K562 (cell line): ENCODE results near the gene HMG20B. TPM values are rescaled to one million over a fixed set of nuclear protein-coding genes. Genes with fewer than 3 reads are reported as not detected.
A peak's percentile ranks its signal among the peaks of the same experiment; 100 is the strongest.

Source experiments
- ATF4 ChIP-seq: fragments of 450-650 bp; formaldehyde crosslinking; IDR thresholded peaks from 2 replicates; pipeline ENCODE4 v1.4.0; 2022; ENCODE audit warnings: mild to moderate bottlenecking, moderate library complexity
- CXXC5 ChIP-seq: fragments of 250-450 bp; sonication (Bioruptor Pico); IDR thresholded peaks from 2 replicates; pipeline ENCODE4 v1.8.0; 2022; ENCODE audit warnings: inconsistent platforms, mild to moderate bottlenecking, moderate library complexity
- DPF2 ChIP-seq: fragments of 450-650 bp; IDR thresholded peaks from 2 replicates; pipeline ENCODE4 v1.6.1; 2016
- ETV1 ChIP-seq: fragments of 450-650 bp; conservative IDR thresholded peaks from 2 replicates; pipeline ENCODE4 v1.6.1; 2016; ENCODE audit warnings: missing genetic modification characterization, control low read depth, low read depth, missing compliant biosample characterization
- HMGN3 ChIP-seq: IDR thresholded peaks from 2 replicates; pipeline ENCODE4 v1.6.1; 2011; ENCODE audit warnings: borderline replicate concordance, low read depth, mild to moderate bottlenecking, mixed read lengths, low read length; ENCODE audit not compliant: insufficient read length; ENCODE audit errors: extremely low read depth
- ID3 ChIP-seq, 2 experiments: fragments of 250-450 bp in 1 of 2; fragments of 450-650 bp in 1 of 2; sonication (Bioruptor Pico) in 1 of 2; IDR thresholded peaks; 2 replicates each; pipeline versions ENCODE4 v1.6.1 to v1.8.0; 2016 to 2021; ENCODE audit warnings: mild to moderate bottlenecking in 2 of 2, moderate library complexity in 2 of 2, missing compliant biosample characterization in 1 of 2, missing genetic modification characterization in 1 of 2
- OTX1 ChIP-seq: fragments of 450-650 bp; formaldehyde crosslinking; IDR thresholded peaks from 2 replicates; pipeline ENCODE4 v1.4.0; 2022; ENCODE audit warnings: mild to moderate bottlenecking
- PHF20 ChIP-seq: fragments of 450-650 bp; IDR thresholded peaks from 2 replicates; pipeline ENCODE4 v1.6.1; 2018; ENCODE audit not compliant: partially characterized antibody
- POLR2AphosphoS5 ChIP-seq: IDR thresholded peaks from 2 replicates; pipeline ENCODE4 v1.6.1; 2011; ENCODE audit warnings: mild to moderate bottlenecking, low read depth, low read length, moderate library complexity; ENCODE audit not compliant: control insufficient read depth, insufficient read depth
- SMARCA4 ChIP-seq: fragments of 450-650 bp; IDR thresholded peaks from 2 replicates; pipeline ENCODE4 v1.6.1; 2016
- SMARCE1 ChIP-seq: fragments of 450-650 bp; IDR thresholded peaks from 2 replicates; pipeline ENCODE4 v1.7.1; 2016; ENCODE audit warnings: mild to moderate bottlenecking
- SNAPC5 ChIP-seq: fragments of 250-450 bp; sonication (Bioruptor Pico); IDR thresholded peaks from 2 replicates; pipeline ENCODE4 v1.8.0; 2021; ENCODE audit warnings: moderate library complexity, mild to moderate bottlenecking, inconsistent platforms
- SRSF7 ChIP-seq: fragments of 200-400 bp; formaldehyde crosslinking; optimal IDR thresholded peaks from 2 replicates; pipeline ENCODE3; 2017; ENCODE audit warnings: mild to moderate bottlenecking, low read depth, low read length
- TARDBP ChIP-seq: fragments of 450-650 bp; IDR thresholded peaks from 2 replicates; pipeline ENCODE4 v1.6.1; 2016
- TFAP4 ChIP-seq: sonication (generic); formaldehyde crosslinking; IDR thresholded peaks from 2 replicates; pipeline ENCODE4 v1.8.0; 2022; ENCODE audit warnings: missing genetic modification reagents, mild to moderate bottlenecking, moderate library complexity, borderline replicate concordance
- THAP7 ChIP-seq: fragments of 250-450 bp; sonication (Bioruptor Pico); IDR thresholded peaks from 2 replicates; pipeline ENCODE4 v1.5.0; 2021
- VEZF1 ChIP-seq: fragments of 200-800 bp; sonication (Bioruptor generic); IDR thresholded peaks from 2 replicates; pipeline ENCODE4 v1.6.1; 2017; ENCODE audit warnings: missing genetic modification characterization, missing compliant biosample characterization
- ZBTB7A ChIP-seq: IDR thresholded peaks from 2 replicates; pipeline ENCODE4 v1.6.1; 2011; ENCODE audit warnings: low read depth, mild to moderate bottlenecking, low read length, moderate library complexity, borderline replicate concordance; ENCODE audit not compliant: control insufficient read depth
- ZNF212 ChIP-seq: fragments of 450-650 bp; formaldehyde crosslinking; IDR thresholded peaks from 2 replicates; pipeline ENCODE4 v1.4.0; 2020; ENCODE audit warnings: mild to moderate bottlenecking
- ZNF274 ChIP-seq: IDR thresholded peaks from 2 replicates; pipeline ENCODE4 v1.6.1; 2011; ENCODE audit warnings: low read depth, mild to moderate bottlenecking, low read length, moderate library complexity, borderline replicate concordance
- ZNF41 ChIP-seq: fragments of 250-450 bp; sonication (Bioruptor Pico); conservative IDR thresholded peaks from 2 replicates; pipeline ENCODE4 v1.4.0; 2020; ENCODE audit warnings: mild to moderate bottlenecking
- polyA plus RNA-seq, 8 experiments: library from polyadenylated mRNA; depleted of rRNA in 4 of 8; stranded (reverse) in 5 of 8; unstranded in 3 of 8; fragments of >200 nt; fragmentation: Nextera tagmentation in 2 of 8; fragmentation: Illumina TruSeq in 1 of 8; extraction: Ambion mirVana in 2 of 8; extraction: Trizol in 1 of 8; gene quantifications; 2 replicates each; pipeline versions ENCODE4 v1.2.1 to v1.2.3, GENCODE V29; 2011 to 2014; ENCODE audit warnings: inconsistent platforms in 1 of 8, missing spikeins in 1 of 8
- total RNA-seq, 7 experiments: library from RNA; depleted of rRNA in 6 of 7; stranded (reverse); fragments of >200 nt in 6 of 7; fragmentation: Illumina TruSeq in 2 of 7; extraction: Trizol in 2 of 7; gene quantifications; 2 replicates each; pipeline versions ENCODE4 v1.2.1 to v1.2.3, GENCODE V29; 2011 to 2021; ENCODE audit warnings: low replicate concordance in 1 of 7
- TF ChIP-seq, protein P1 (sequence below): sonication (generic); formaldehyde crosslinking; IDR thresholded peaks from 2 replicates; pipeline ENCODE4 v1.8.0; 2022; ENCODE audit warnings: missing genetic modification reagents, mild to moderate bottlenecking, borderline replicate concordance
- TF ChIP-seq, protein P2 (sequence below): fragments of 450-650 bp; conservative IDR thresholded peaks from 2 replicates; pipeline ENCODE4 v1.6.1; 2016; ENCODE audit warnings: missing genetic modification characterization, low read depth, mild to moderate bottlenecking, missing compliant biosample characterization, moderate library complexity

Gene HMG20B
- total and polyA plus RNA-seq, 9 of the 15 experiments (the other 6 are each of a cell fraction or from before 2014, with no cell fraction given): 0.35 to 172 (median 38.6) TPM

DNA sequence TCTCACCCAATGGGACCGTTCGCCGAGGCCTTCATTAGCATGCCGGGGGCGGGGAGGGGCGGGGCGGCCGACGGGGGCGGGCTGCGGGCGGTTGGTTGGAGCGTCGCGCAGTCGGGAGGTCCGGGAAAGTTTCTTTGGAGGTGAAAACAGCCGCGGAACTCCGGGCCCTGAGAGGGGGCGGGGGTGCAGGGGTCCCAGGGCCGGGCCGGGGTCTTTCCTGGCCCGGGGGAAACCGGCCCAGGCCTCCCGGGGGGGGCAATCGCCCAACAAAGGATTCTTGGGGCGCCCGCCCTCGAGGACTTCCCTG is at the start of gene HMG20B (continued):
- TF ChIP-seq POLR2AphosphoS5: peak; percentile 21; the same call in 1 of the 2 replicates
- TF ChIP-seq HMGN3: peak; percentile 3
- TF ChIP-seq DPF2: no peak
- TF ChIP-seq TARDBP: no peak
- TF ChIP-seq PHF20: no peak
- TF ChIP-seq SRSF7: no peak
- TF ChIP-seq CXXC5 (CRISPR knock-in tag): no peak
- TF ChIP-seq SNAPC5: no peak
- TF ChIP-seq ETV1 (tag): no peak
- TF ChIP-seq ATF4: no peak
- no peak for TF ChIP-seq ZNF41 (CRISPR knock-in tag)
- TF ChIP-seq, protein P1, sequence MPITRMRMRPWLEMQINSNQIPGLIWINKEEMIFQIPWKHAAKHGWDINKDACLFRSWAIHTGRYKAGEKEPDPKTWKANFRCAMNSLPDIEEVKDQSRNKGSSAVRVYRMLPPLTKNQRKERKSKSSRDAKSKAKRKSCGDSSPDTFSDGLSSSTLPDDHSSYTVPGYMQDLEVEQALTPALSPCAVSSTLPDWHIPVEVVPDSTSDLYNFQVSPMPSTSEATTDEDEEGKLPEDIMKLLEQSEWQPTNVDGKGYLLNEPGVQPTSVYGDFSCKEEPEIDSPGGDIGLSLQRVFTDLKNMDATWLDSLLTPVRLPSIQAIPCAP (CRISPR knock-in tag): no peak
- TF ChIP-seq ZNF274: no peak
- TF ChIP-seq, protein P2, sequence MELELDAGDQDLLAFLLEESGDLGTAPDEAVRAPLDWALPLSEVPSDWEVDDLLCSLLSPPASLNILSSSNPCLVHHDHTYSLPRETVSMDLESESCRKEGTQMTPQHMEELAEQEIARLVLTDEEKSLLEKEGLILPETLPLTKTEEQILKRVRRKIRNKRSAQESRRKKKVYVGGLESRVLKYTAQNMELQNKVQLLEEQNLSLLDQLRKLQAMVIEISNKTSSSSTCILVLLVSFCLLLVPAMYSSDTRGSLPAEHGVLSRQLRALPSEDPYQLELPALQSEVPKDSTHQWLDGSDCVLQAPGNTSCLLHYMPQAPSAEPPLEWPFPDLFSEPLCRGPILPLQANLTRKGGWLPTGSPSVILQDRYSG: no peak
- peak; percentile 80 for TF ChIP-seq VEZF1
- TF ChIP-seq THAP7 (CRISPR knock-in tag): no peak
- TF ChIP-seq OTX1 (CRISPR knock-in tag): no peak
- no peak for TF ChIP-seq SMARCA4
- TF ChIP-seq ID3 (CRISPR knock-in tag; IDR thresholded peaks at IDR 0.05): no peak
- TF ChIP-seq ID3 (tag; IDR thresholded peaks at IDR 0.05): no peak
- TF ChIP-seq ZBTB7A: 0 out of 2 replicates have a peak, but pooled peaks have one; percentile 2
- peak; percentile 19; the same call in 1 of the 2 replicates for TF ChIP-seq TFAP4 (CRISPR knock-in tag)
- TF ChIP-seq ZNF212 (CRISPR knock-in tag): no peak
- no peak for TF ChIP-seq SMARCE1
